ENCODE results near the gene KBTBD4. TPM values are rescaled to one million over a fixed set of nuclear protein-coding genes. Genes with fewer than 3 reads are reported as not detected.
A peak's percentile ranks its signal among the peaks of the same experiment; 100 is the strongest.

The KBTBD4 gene
- total and polyA plus RNA-seq, 2 experiments from 2014 or later = 16.9 to 23.9 TPM

- Histone ChIP-seq H3K27ac (peak overlapping the region; percentile 14), H3K27me3 (no peaks in the 10 kb centered on the region), H3K4me3 (no peak overlapping the region), H3K4me1 (ENCODE audit: low read depth) (no peaks in the 10 kb centered on the region), H3K36me3 (peaks cover 18% of the 10 kb centered on the region), H3K9me3 (ENCODE audit: low read depth) (no peaks in the 10 kb centered on the region)
- peak; percentile 75 to 89 for DNase-seq (ENCODE audit: low read depth in 1 of 2, low spot score in 1 of 2)
- peak; percentile 97 for TF ChIP-seq CTCF (IDR thresholded peaks at IDR 0.05; ENCODE audit: low read depth, low read length)
Measured at GRCh38 chr11:47616726-47617416, 38.1 kb upstream of the KBTBD4 start.

- no peak overlapping the region for H3K4me3 ChIP-seq
- DNase-seq (ENCODE audit: low read depth in 1 of 2, low spot score in 1 of 2) = no peak
- no peak overlapping the region for H3K27ac ChIP-seq
- no peak for TF ChIP-seq CTCF (IDR thresholded peaks at IDR 0.05; ENCODE audit: low read depth, low read length)
- H3K4me1 ChIP-seq (ENCODE audit: low read depth) = no peaks in the 10 kb centered on the region
- H3K27me3 ChIP-seq = no peaks in the 10 kb centered on the region
- H3K9me3 ChIP-seq (ENCODE audit: low read depth) = no peaks in the 10 kb centered on the region
- H3K36me3 ChIP-seq = peaks cover 15% of the 10 kb centered on the region
Measured at GRCh38 chr11:47615249-47615648, 36.5 kb upstream of the KBTBD4 start.

GRCh38 chr11:47611348-47611794 lies 32.6 kb upstream of the KBTBD4 start:
- Histone ChIP-seq H3K4me1 (ENCODE audit: low read depth) (peaks cover 21% of the 10 kb centered on the region), H3K27me3 (no peaks in the 10 kb centered on the region), H3K36me3 (no peaks in the 10 kb centered on the region), H3K4me3 (no peak overlapping the region), H3K27ac (no peak overlapping the region), H3K9me3 (ENCODE audit: low read depth) (no peaks in the 10 kb centered on the region)
- TF ChIP-seq CTCF (IDR thresholded peaks at IDR 0.05; ENCODE audit: low read depth, low read length) = no peak
- no peak for DNase-seq (ENCODE audit: low read depth in 1 of 2, low spot score in 1 of 2)

GRCh38 chr11:47609675-47610074 lies 30.9 kb upstream of the KBTBD4 start:
- Histone ChIP-seq H3K27ac (no peak overlapping the region), H3K9me3 (ENCODE audit: low read depth) (no peaks in the 10 kb centered on the region), H3K4me3 (no peak overlapping the region), H3K4me1 (ENCODE audit: low read depth) (peaks cover 35% of the 10 kb centered on the region), H3K36me3 (no peaks in the 10 kb centered on the region), H3K27me3 (no peaks in the 10 kb centered on the region)
- no peak for TF ChIP-seq CTCF (IDR thresholded peaks at IDR 0.05; ENCODE audit: low read depth, low read length)
- no peak for DNase-seq (ENCODE audit: low read depth in 1 of 2, low spot score in 1 of 2)

DNA sequence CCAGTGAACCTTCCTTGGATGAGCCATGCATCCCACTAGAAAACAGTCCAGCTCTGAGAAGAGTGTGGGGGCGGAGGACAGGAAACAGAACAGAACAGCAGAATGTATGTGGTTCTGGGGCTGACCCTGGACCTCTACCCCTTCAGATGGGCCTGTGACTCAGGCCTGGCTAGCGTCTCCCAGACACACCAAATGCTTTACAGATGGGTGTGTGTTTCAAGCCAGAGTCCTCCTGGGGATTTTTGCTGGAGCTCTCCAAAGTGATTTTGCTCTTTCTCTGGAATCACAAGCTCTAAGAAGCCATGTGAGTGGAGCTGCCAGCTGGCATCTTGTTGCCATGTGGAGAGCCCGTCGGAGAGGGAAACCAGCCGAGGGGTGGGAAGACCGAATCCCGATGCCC lies 28.6 kb upstream of the KBTBD4 start:
- Histone ChIP-seq H3K4me3 (peak overlapping the region; percentile 14), H3K27me3 (no peaks in the 10 kb centered on the region), H3K4me1 (ENCODE audit: low read depth) (peaks cover 35% of the 10 kb centered on the region), H3K36me3 (no peaks in the 10 kb centered on the region), H3K27ac (peak overlapping the region; percentile 88), H3K9me3 (ENCODE audit: low read depth) (no peaks in the 10 kb centered on the region)
- DNase-seq (ENCODE audit: low read depth in 1 of 2, low spot score in 1 of 2) = peak; percentile 67 to 93
- TF ChIP-seq CTCF (IDR thresholded peaks at IDR 0.05; ENCODE audit: low read depth, low read length) = no peak

Measured in cardiac muscle cell (in vitro differentiated cells and primary cell).